Calu3 (cell line): Measurements from ENCODE around the gene FAM180B. TPM values are rescaled to one million over a fixed set of nuclear protein-coding genes. Genes with fewer than 3 reads are reported as not detected.
A peak's percentile ranks its signal among the peaks of the same experiment; 100 is the strongest.

Experiments used
- BruUV-seq: library from RNA; stranded (reverse); fragments of 400-500 nt; replicated peaks from 2 replicates; lab custom pipeline; 2021; lab: Mats Ljungman, UMichigan
- CTCF ChIA-PET: fragments of 300-600 bp; sonication (Branson Sonifier 250); formaldehyde crosslinking; loops from one replicate; lab custom pipeline; 2022; ENCODE audit warnings: antibody characterized with exemption; lab: Charles Lee
- DNase-seq: peaks from one replicate; pipeline ENCODE4 v3.0.0; 2022
- H3K27ac Mint-ChIP-seq: one replicate; pipeline ENCODE4 v1.8.0; 2022; ENCODE audit warnings: mixed read lengths; ENCODE audit not compliant: unreplicated experiment
- H3K27me3 Mint-ChIP-seq: one replicate; pipeline ENCODE4 v1.8.0; 2022; ENCODE audit warnings: mixed read lengths; ENCODE audit not compliant: unreplicated experiment
- H3K36me3 Mint-ChIP-seq: one replicate; pipeline ENCODE4 v1.8.0; 2022; ENCODE audit warnings: mild to moderate bottlenecking, moderate library complexity, mixed read lengths; ENCODE audit not compliant: insufficient read depth, unreplicated experiment
- H3K4me1 Mint-ChIP-seq: one replicate; pipeline ENCODE4 v1.8.0; 2022; ENCODE audit warnings: mild to moderate bottlenecking, low read depth, mixed read lengths; ENCODE audit not compliant: unreplicated experiment
- H3K4me3 Mint-ChIP-seq: one replicate; pipeline ENCODE4 v1.8.0; 2022; ENCODE audit warnings: mild to moderate bottlenecking, low read depth, moderate library complexity, mixed read lengths; ENCODE audit not compliant: unreplicated experiment
- H3K9me3 Mint-ChIP-seq: one replicate; pipeline ENCODE4 v1.8.0; 2022; ENCODE audit warnings: low read depth, mixed read lengths; ENCODE audit not compliant: unreplicated experiment
- intact Hi-C: fragments of 100-400 bp; cut with micrococcal nuclease; formaldehyde crosslinking; loops from one replicate; pipeline ENCODE4 v1.10.0; 2022; ENCODE audit not compliant: unreplicated experiment
- total RNA-seq: library from RNA; stranded (reverse); gene quantifications from 2 replicates; pipeline ENCODE4 v1.2.3, GENCODE V29; 2022
- TF ChIP-seq, protein P1 (sequence below): fragments of 200-600 bp; IDR thresholded peaks from one replicate; pipeline ENCODE4 v1.8.0; 2022; ENCODE audit warnings: antibody characterized with exemption; ENCODE audit not compliant: unreplicated experiment

Gene FAM180B
- total RNA-seq, 1 experiment from 2014 or later: not detected

DNA sequence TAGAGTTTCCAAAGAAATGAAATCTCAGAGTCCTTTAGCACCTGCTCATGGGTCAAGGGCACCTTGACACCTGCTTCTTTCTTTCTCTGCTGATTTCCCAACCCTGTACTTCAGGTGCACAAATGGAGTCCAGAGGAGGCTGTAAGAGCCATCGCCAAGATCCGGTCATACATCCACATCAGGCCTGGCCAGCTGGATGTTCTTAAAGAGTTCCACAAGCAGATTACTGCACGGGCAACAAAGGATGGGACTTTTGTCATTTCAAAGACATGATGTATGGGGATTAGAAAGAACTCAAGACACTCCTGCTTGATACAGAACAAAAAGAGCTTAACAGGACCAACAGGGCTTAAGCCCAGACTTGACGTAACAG, 15.1 kb upstream of the FAM180B start:
- BruUV-seq: no TSS peak
- Mint-ChIP-seq H3K9me3 (no peaks in the 10 kb centered on the region), H3K36me3 (peaks cover 27% of the 10 kb centered on the region), H3K4me1 (no peaks in the 10 kb centered on the region), H3K4me3 (no peak overlapping the region), H3K27me3 (no peaks in the 10 kb centered on the region), H3K27ac (no peak overlapping the region)
- no peak for DNase-seq
- TF ChIP-seq, protein P1, sequence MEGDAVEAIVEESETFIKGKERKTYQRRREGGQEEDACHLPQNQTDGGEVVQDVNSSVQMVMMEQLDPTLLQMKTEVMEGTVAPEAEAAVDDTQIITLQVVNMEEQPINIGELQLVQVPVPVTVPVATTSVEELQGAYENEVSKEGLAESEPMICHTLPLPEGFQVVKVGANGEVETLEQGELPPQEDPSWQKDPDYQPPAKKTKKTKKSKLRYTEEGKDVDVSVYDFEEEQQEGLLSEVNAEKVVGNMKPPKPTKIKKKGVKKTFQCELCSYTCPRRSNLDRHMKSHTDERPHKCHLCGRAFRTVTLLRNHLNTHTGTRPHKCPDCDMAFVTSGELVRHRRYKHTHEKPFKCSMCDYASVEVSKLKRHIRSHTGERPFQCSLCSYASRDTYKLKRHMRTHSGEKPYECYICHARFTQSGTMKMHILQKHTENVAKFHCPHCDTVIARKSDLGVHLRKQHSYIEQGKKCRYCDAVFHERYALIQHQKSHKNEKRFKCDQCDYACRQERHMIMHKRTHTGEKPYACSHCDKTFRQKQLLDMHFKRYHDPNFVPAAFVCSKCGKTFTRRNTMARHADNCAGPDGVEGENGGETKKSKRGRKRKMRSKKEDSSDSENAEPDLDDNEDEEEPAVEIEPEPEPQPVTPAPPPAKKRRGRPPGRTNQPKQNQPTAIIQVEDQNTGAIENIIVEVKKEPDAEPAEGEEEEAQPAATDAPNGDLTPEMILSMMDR: no peak
- CTCF ChIA-PET: interaction anchor here (0.6 kb wide), 1 partner anchor 59 kb away, joined by 3 read pairs; no protein-coding TSS in a partner anchor
- intact Hi-C loops: no loop called here

DNA sequence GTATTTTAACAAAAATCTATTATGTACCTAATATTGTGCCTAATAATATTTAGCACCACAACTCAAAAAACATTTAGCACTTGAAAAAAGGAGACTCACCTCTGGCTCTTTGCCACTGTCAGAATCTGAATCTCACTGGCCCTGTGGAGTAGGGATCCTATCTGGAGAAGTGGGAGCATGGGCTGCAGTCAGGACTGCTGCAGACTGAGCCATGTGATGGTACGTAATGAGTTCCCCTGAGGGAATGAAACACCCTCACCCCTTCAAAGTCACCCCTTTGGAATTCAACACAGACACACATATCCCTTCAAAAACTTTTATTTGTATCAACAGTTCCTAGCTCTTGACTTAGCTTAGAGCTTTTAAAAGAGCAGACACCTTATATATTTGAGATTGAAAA, 14.6 kb upstream of the FAM180B start:
- no peaks in the 10 kb centered on the region for H3K27me3 Mint-ChIP-seq
- TF ChIP-seq, protein P1: no peak
- CTCF ChIA-PET: no interaction called here
- H3K9me3 Mint-ChIP-seq: no peaks in the 10 kb centered on the region
- BruUV-seq: TSS peak; percentile 16
- no peaks in the 10 kb centered on the region for H3K4me1 Mint-ChIP-seq
- peaks cover 30% of the 10 kb centered on the region for H3K36me3 Mint-ChIP-seq
- no peak overlapping the region for H3K27ac Mint-ChIP-seq
- no peak overlapping the region for H3K4me3 Mint-ChIP-seq
- intact Hi-C loops: no loop called here
- no peak for DNase-seq

DNA sequence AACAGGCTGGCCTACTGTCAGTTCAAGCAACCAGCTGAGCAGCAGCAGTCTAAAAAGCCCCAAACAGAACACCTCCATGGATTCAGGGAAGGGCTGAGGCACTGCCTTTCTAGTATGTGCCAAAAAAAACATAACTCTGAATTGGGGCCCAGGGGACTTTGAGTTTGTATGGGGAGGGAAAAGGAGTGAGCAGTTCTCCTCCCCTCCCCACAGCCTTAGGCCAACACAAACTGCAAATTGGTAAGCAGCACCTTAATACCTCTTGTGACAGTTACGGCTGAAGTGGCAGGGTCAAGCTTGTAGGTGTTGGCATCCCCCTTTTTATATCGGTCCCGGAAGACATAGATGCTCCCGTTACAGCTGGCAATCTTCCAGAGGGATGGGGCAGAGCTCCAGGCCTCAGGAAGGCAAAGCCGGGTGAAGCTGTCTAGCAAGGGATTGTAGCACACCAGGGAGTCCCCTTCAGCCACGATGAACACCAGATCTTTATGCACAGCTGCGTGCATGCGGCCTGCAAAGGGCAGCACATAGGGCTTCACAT, 13.7 kb upstream of the FAM180B start:
- Mint-ChIP-seq H3K4me1 (no peaks in the 10 kb centered on the region), H3K27me3 (no peaks in the 10 kb centered on the region), H3K4me3 (no peak overlapping the region), H3K27ac (no peak overlapping the region), H3K9me3 (no peaks in the 10 kb centered on the region), H3K36me3 (peaks cover 39% of the 10 kb centered on the region)
- intact Hi-C loops: no loop called here
- BruUV-seq: no TSS peak
- CTCF ChIA-PET: no interaction called here
- DNase-seq: no peak
- TF ChIP-seq, protein P1: no peak

DNA sequence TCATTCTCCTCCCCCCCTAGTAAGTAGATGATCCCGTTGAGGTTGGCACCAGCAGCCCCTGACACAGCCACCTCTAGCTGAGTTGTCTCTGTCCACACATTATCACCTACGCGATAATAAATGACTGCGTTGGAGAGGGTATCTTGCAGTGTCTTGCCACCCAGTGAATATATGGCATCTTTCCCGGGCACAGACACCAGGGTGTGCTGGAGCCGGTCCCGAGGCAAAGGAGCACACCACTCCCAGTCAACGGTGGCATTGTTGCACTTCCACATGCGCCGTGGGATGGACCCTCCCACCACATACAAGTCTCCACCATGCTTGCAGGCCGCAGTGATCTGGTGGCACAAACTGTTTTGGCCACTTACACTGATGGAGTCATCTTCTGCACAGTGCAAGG, 13.2 kb upstream of the FAM180B start:
- H3K36me3 Mint-ChIP-seq: peaks cover 44% of the 10 kb centered on the region
- BruUV-seq: no TSS peak
- intact Hi-C loops: no loop called here
- H3K27me3 Mint-ChIP-seq: no peaks in the 10 kb centered on the region
- H3K27ac Mint-ChIP-seq: no peak overlapping the region
- H3K4me3 Mint-ChIP-seq: no peak overlapping the region
- no peak for DNase-seq
- TF ChIP-seq, protein P1: no peak
- CTCF ChIA-PET: no interaction called here
- no peaks in the 10 kb centered on the region for H3K9me3 Mint-ChIP-seq
- no peaks in the 10 kb centered on the region for H3K4me1 Mint-ChIP-seq
